GM21619 (cell line): ENCODE results near the gene PSAPL1.

Experiments
- ATAC-seq: cut with Tn5 transposase; IDR thresholded peaks from one replicate; pipeline ENCODE4 v1.9.1; 2021; ENCODE audit not compliant: unreplicated experiment

The PSAPL1 gene

DNA sequence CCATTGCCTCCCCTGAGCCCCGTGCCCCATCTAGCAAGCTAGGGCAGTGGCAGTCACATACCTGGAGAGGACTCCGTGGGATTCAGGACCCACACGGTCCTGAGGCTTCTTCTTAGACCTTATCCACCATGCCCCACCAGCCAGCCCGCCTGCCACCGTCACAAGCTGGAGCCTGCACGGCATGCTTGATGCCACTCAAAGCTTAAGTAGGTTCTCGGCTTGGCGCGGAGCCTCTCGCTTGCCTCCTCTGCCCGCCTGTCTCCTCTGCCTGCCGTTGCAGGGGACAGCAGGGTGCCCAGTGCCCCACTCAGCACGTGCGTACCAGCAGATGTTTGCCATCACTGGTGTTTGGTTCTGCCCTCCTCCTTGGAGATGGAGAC lies 14.1 kb downstream of the PSAPL1 start:
- no peak for ATAC-seq

DNA sequence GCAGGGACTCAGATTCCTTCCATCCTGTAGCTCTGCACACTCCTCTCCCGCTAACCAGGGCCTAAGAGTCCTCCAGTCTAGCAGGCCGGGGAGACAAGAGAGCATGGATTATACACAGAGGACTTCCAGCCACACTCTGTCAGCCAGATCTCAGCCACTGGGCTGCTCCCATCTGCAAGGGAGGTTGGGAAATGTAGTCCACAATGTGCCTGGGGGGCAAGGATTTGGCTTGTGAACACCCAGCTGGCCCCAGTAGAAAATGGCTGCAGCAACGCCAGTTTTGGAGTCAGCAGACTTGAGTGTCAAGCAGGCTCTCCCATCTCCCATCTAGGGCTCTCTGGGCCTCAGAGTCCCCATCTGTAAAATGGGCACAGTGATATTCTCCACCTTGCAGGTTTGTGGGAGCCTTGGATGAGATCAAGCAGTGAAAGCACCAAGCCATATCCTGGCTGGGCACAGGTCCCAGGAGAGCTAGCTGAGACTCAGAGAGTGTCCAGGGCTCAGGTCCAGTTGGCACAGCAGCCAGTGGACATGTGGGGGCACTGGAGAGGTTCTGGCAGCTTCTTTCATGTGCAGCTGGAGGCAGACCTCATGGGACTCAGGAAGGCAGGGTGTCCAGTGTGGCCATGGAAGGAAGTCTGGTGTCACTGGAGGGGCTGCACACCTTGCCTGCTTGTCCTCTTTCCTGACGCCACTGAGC lies 14.6 kb downstream of the PSAPL1 start:
- no peak for ATAC-seq

DNA sequence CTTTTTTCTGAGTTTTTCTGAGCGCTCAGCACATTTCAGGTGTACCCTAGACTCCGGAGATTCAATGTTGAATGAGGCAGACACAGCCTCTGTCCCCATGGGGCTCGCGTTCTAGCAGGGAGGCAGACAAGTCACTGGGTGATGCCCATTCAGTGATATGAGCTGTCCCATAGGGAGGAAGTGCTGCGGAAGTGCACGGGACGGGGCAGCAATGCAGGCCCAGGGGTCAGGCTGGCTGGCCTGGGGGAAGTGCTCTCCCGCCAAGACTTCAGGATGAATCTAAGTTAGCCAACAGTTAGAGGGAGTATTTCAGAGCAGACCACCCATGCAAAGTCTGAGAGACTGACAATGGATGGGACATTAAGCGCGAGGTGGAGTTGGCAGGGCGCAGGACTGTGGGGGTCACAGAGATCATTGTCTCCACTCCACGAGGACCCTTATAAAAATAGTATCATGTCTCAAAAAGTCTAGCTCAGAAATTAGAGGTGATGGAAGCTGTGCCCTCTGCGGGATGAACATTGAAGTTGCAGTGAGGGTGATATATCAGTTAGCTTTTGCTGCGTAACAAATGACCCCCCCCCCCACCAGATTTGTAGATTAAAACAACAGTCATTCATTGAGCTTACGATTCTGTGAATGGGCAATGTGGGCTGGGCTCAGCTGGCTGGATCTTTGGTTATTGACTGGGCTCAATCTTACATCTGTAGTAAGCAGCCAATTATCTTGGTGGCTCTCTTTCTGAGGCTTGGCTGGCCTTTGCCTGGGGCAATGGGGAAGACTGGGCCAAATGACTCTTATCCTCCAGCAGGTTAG lies 16.4 kb downstream of the PSAPL1 start:
- no peak for ATAC-seq

DNA sequence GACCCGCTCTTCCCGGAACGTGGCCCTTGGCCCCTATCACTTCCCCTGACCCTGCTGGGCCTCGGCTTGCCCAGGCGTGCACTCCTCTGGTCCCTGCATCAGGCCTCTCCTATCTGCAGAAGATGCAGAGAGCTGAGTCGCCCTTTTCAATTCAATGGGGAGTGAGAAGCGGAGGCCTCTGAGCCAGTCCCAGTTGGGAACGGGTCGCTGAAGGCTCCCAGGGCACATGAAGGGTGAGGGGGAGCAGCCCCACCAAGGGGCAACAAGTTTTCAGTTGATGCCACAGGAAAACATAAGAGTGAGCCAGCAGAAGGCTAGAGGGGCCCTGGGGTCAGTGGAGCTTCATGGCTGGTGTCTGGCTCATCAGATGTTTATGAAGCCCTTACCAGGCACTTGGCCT lies 17.1 kb downstream of the PSAPL1 start:
- no peak for ATAC-seq

DNA sequence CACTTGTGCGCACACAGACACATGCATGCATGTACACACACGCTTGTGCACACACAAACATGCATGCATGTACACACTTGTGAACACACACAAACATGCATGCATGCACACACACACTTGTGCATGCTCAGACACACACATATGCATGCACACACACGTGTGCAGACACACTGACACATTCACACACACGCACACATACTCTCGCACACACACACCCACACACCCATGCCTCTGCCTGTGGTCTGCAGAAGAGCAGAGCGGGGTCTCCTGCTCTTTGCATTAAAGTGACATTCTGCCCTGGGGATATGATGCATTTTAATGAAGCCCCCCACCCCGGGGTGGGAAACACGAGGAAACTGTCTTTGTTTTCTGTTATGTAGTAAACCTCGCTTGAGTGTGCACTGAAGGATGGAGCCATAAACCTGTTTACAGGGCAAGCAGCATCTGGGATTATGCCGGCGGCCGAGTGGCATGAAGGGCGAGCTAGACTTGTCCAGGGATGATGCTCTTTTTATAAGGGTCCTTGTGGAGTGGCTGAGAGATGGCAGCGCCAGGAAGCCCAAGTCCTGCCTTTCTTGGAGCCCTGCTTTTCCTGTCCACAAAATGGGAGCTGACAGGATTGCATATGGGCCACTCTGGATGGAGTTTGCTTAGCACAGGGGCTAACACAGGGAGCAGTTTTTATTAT lies 17.8 kb downstream of the PSAPL1 start:
- no peak for ATAC-seq

DNA sequence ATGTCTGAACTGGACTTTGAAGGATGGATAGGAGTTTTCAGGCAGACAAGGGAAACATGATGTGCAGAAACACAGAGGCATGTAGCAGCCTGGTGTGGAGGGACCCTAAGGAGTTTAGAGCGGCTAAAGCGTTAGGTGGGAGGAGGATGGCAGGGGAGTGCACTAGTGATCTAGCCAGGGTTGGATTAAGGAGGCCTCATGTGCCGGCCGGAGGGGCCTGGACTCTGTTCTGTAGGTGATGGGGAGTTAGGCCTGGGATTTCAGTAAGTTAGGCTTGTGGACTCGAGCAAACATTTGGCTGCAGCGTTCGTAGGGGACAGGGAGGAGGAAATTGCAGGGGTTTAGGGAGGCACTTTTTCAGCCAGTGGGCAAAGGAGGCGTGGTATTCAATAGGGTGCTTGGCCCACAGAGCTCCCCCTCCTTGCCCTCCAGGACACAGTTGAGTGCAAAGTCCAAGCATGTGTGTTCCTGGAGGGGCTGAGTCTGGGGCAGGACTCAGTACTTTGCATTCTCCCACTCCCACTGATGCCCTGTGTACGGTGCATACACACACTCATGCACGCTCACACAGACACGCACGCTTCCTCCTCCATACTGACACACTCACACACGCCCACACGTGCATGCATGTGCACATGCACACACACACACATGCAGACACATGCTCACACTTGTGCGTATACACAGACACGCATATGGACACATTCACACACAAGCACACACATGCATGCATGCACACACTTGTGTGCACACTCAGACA lies 18.6 kb downstream of the PSAPL1 start:
- ATAC-seq: no peak

DNA sequence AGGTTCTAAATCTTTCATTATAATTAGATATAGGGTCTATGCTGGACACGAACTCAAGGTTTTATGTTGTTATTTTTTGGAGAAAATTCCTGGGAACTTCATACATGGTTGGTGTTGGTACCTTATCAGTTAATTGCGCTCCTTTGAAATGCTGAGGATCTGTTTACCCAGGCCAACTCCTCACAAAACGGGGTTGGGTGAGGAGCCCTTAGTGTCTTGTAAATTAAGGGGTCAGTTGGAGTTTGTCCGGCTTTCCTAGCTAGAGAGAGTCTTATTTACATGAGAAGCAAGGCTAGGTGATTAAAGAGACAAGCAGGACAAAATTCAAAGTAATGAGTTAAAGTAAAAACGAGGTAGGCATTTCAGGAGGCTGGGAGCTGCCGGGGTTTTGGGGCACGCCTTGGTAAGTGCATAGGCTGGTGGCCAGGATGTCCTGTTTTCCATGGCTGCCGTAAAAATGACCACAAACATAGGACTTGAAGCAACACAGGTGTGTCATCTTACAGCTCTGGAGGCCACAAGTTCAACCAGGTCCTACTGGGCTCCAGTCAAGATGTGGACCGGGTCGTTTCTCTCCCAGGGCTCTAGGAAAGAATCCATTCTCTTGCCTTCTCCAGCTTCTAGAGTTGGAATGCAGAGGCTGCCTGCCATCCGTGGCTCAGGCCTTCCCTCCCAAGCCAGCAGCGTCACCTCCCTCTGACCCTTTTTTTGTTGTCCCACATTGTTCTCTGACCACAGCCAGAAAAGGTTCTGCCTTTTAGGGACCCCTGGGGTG lies 19.8 kb downstream of the PSAPL1 start:
- ATAC-seq: no peak

DNA sequence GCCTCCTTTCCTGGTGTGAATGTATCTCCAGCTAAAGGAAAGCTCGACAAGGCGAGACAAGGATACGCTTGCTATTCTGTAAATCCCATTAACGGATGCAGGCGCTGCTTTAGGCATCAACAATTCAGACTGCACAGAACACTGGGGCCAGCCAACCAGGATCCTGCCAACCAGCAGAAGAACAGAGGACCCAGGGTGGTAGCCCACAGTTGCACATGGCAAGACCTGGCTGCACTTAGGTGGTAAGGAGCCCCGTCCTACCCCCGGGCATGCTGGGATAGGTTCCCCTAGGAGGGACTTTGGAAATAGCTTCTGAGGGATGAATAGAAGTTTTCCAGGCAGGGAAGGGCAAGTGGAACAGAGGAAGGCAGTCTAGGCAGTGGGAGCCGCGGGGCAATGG lies 20.7 kb downstream of the PSAPL1 start:
- no peak for ATAC-seq

DNA sequence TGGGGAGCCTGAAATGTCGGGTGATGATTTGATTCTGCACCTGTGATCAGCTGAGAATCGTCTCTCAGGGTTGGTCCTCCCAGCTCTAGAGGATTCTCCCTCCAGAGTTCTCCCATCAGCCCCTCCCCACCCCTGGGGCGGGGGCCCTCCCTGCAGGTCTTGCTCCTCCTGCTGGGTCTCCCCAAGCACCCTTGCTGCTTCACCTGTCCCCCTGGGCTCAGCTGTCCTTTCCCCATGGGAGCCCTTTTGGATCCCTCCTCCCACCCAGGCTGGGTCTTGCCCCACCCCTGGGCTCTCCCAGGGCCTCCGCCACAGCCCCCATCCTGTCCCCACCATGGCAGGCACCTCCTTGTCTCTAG lies 22.2 kb downstream of the PSAPL1 start:
- ATAC-seq: no peak

DNA sequence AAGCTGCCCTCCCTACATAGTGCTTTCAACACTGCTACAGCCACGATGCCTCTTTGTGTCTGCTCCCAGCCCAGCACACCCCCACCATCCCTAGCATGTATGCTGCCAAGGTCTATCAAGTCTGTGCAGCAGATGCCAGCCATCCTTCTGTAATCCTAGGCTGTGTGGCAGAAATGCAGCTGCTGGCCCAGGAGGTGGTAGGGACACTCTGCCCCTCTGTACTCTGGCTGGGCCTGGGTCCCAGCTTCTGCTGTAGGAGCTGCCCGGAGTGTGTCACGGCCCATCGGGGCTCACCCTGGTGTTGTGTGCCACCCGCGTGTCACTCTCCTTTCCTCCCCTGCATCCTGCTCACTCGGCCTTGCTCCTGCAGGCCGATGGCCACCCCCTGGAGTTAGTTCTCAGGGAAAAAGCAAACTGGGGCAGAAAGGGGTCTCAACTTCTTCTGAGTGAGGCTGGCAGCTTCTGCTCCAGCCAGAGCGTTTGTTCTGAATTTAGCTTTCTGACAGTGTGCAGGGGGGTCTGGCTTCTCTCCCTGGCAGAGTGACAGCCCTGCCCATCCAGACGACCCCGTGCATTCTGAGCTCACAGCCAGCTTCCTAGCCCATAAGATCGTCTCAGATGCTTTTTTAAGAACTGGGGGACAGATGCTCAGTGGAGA lies 22.7 kb downstream of the PSAPL1 start:
- no peak for ATAC-seq

DNA sequence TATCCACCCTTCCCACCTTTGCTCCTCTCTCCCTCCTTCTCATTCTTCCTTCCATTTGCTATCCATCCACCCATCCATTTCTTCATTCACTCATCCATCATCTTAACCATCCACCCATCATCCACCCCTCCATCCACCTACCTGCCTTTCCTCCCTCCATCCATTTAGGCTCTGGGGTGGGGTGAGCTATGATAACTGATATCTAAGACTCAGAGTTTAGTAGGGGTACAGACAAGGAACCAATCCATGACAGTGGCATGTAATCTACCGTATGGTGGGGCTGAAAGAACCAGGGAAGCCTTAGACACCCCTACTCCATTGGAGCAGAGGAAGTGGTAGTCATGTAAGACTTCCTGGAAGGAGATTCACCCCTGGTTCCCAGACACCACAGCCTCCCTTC lies 23.2 kb downstream of the PSAPL1 start:
- no peak for ATAC-seq

DNA sequence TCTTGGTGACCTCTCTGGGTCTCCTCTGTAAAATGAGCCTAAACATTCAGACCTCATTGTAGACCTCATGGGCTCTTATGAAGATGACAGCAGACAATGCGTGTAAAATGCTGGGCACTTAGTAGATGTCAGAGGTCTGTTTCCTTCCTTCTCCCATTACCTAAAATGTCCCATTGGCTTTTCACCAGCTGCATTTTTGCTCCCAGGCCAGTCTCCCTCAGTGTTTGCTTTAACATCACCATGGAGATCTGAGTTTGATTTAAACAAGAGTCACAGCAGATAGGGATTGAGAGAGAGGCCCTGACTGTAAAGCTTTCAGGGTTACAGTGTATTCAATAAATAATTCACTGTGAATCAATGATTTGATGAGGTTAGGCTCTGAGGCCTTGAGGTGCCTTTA lies 24.3 kb downstream of the PSAPL1 start:
- ATAC-seq: no peak

DNA sequence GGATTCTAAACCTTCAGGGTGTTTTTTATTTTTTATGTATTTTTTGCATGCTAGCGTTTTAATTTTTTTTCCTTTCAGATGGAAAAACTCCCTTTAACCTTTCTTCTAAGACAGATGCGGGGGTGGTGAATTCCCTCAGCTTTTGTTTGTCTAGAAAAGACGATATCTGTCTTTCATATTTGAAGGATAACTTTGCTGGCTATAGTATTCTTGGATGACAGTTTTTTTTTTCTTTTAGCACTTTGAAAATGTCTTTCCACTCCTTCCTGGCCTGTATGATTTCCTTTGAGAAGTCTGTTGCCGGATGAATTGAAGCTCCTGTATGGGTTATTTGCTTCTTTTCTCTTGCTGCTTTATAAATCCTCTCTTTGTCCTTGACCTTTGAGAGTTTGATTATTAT lies 26.6 kb downstream of the PSAPL1 start:
- no peak for ATAC-seq

DNA sequence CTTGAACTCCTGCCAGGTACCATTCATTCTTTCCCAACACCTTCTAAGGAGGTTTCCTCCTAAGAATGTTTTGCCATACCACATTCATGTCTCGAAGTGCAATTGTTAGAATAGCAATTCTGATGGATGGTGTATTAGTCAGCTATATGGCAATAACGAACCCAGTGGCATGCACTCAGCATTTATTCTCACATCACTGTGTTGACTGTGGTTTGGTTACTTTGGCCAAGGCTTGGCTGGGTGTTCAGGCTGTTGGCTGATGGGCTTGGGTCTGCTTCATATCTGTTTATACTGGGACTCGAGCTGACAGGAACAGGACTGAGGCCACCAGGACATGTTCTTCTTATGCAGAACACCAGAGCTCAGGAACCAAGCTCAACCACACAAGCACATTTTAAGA lies 31.7 kb downstream of the PSAPL1 start:
- ATAC-seq: no peak

DNA sequence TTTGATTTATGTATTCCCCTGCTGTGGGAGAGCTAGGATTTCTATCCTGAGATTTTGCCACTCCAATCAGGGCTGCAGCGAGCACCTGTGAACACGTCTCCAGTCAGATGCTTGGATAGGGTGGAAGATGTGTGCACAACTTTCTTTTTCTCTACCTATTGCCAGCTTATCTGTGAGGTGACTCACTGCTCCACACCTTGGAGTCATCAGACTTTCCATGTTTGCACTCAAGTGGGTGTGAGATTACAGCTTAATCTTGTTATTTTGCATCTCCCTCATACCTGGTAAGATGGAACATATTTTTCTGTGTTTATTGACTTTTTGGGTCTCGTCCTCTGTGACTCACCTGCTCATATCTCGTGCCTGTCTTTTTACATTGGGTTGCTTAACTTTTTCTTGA lies 32.2 kb downstream of the PSAPL1 start:
- no peak for ATAC-seq

DNA sequence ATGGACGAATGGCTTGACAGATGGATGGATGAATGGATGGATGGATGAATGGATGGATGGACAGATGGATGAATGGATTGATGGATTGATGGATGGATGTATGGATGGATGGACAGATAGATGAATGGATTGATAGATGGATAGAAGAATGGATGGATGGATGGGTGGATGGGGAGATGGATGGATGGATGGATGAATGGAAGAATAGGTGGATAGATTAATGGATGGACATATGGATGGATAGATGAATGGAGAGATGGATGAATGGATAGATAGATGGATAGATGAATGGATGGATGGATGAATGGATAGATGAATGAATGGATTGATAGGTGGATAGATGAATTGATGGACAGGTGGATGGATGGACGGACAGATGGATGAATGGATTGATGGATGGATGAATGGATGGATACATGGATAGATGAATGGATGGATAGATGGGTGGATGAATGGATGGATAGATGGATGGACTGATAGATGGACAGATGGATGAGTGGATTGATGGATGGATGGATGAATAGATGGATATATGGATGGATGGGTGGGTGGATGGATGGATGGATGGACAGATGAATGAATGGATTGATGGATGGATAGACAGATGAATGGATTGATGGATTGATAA lies 33.9 kb downstream of the PSAPL1 start:
- ATAC-seq: no peak

DNA sequence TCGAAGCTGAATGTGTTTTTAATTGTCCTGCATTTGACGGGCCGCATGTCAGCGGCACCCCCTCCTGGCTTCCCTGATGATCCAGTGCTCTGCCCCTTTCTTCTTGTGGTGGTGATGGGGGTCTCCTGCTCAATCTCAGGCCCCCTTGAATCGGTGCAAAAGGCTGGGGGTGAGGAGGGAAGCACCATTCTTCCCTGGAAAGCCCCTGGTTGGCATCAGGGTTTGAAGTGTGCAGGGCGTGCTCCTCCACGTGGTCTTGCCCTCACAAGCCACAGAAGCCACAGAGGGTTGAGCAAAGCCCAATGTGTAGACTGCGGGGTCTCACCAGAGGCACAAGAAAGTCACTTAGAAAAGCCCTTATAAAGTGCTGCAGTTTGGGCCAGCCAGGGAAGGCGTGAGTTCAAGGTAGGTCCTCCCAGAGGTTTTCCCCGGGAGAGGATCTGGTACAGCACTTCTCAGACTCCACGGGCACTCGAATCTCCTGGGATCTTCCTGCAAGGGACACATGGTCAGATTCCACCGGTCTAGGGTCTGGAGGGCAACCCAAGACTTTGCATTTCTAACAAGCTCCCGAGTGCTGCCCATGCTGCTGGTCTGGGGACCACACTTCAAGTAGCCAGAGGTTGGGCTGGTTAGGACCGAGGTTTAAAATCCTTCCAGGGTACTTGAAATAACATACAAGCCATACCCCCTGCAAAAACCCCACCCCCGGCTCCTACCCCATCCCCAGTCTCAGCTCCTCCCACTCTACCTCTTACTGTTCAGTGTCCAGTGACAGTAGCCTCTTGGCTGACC lies 35.1 kb downstream of the PSAPL1 start:
- no peak for ATAC-seq

DNA sequence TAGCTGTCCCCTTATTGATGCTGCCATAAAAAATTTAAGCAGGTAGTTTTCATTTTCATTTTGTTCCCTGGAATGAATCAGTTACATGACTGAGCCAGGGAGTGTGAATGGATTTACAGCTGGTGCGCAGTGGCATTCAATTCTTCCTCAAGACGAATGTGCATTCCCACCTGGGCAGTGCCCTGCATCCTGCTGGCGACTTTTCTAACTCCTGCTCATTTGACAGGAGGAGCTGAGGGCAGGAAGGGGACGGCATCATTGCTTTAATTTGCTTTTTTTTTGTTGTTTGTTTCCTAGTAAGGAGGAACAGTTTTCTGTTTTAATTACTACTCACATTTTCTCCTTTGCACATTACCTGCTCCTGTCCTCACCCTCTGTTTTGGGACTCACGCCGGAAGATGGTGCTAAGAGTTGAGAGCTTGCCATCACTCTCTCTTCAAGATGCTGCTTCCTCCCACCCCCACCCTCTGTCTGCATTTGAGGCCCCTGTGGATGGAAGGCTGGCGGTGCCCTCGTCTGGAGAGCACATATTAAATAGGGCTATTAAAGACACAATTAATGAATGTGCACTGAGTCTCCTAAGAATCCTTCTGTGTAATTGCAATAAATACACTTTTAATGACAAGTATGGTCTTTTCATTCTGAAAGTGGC lies 35.8 kb downstream of the PSAPL1 start:
- no peak for ATAC-seq

DNA sequence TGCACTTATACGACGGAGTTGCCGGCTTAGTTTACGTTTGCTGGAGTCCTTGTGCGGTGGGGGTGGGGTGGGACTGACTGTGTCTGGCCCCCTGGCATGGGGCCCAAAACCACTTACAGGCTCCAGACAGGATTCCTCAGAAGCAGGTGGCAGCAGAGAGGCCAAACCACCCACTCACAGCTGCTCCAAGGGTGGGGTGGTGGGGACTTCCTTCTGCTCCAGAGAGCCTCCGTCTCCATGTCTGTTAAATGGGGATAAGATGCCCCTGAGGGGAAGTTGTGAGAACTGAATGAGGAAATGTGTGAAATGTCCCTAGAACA lies 36.7 kb downstream of the PSAPL1 start:
- ATAC-seq: no peak
